ENCODE results near the gene MBOAT2.
"Not testable (repeated sequence)": the region's sequence is repeated elsewhere in the genome, so short reads cannot be mapped to it uniquely, and the experiment has no call there.

Gene MBOAT2

DNA sequence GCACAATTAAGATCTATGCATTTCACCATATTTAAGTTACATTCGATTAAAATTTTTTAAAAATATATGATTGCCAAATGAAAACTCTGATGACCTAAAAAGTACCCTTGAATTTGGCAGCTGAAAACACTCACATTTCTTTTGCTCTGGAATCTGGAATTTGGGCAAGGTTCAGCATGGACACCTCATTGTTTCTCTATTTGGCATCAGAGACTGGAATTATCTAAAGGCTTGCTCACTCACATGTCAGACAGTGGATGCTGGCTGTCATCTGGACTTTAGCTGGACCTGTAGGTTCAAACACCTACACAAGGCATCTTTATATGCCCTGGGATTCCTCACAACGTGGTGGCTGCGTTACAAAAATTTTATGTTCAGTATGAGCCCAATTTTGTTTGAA, 16.1 kb downstream of the MBOAT2 start:
- no peak for DNase-seq

DNA sequence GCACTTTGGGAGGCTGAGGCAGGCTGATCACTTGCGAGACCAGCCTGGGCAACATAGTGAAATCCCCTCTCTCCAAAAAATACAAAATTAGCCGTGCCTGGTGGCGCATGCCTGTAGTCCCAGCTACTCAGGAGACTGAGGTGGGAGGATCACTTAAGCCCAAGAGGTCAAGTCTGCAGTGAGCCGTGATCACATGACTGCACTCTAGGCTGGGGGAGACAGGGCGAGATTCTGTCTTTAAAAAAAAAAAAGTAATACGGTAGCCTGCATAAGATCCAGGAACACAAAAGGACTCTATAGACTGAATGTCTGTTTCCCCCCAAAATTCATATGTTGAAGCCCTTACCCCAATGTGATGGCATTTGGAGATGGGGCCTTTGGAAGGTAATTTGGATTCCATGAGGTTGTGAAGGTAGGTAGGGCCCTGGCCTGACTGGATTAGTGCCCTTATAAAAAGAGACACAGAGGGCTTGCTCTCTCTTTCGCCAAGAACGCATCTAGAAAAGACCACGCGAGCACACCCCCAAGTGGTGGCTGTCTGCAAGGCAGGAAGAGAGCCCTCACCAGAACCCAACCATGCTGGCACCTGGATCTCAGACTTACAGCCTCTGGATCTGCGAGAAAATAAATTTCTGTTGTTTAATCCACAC, 17.0 kb downstream of the MBOAT2 start:
- no peak for DNase-seq

DNA sequence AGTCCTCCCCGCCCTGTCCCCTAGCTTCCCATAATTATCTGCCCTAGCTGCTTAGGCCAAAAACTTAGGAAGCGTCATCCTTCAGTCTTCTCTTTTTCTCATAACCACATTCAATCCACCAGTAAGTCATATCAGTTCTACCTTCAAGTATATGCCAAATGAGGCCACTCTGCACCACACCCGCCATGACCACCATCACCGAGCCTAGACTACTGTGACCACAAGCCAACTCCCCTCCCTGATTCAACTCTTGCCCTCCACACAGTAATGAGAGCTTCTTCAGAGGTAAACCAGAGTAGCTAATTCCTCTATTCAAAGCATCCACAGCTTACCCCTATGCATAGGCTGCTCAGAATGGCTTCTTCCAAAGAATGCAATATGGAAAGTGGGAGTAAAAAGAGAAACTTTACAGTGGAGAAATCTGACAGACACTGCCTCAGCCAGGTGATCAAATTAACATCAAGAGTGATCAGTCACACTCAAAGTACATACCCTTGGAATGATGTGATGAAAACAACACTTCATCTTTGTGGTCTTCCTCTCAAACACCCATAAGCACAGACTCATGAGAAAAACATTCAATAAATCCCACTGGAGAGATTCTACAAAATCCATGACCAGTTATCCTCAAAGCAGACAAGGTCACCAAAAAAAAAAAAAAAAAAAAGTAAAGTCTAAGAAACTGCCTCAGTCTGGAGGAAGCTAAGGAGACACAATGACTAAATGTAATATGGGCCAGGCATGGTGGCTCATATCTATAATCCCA, 17.7 kb downstream of the MBOAT2 start:
- DNase-seq: no peak

DNA sequence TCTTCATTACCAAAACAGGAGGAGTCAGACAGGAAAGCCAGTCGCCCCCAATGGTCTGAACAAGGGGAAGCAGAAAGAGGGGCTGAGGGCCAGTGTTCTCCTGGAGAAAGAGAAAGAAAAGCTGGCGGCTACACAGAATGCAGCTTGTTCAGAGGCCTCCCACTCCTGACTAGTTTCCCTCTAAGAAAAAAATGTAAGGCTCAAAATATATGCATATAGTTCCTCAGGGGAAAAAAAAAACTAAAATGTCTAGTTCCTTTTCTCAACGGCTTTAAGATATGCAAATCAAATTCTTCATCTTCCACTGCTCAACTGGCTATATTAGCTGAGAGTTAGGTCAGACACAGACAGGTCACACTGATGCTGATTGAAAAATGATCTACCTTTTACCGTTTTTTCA, 18.6 kb downstream of the MBOAT2 start:
- DNase-seq: no peak

DNA sequence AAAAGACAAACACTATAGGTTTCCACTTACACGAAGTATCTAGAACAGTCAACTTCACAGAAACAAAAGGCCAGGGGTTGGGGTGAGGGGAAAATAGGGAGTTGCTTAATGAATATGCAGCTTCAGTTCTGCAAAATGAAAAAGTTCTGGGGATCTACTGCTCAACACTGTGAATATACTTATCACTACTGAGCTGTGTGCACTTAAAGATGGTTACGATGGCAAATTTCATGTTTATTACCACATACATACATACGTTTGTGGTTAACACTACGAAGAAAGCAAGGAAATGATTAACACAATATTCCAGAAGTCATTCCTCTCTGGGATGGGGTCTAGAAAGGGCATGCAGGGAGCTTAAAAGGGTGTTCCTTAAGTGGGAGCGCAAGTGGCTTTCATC, 19.3 kb downstream of the MBOAT2 start:
- no peak for DNase-seq

DNA sequence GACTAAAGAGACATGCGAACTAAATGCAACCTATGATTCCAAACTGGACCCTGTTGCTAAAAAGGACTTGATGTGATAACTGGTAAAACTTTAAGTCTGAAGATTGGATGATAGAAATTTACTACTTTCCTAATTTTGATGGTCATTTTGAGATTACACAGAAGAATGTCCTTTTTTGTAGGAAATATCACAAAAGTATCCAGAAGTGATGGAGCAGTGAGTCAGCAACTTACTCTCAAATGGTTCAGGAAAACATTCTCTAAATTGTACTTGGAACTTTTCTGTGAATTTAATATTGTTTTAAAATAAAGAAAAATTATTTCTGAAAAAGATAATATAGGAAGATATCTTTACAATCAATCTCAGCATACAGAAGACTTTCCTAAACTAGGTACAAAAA, 19.9 kb downstream of the MBOAT2 start:
- no peak for DNase-seq

GRCh38 chr2:8981876-8982275, 21.6 kb downstream of the MBOAT2 start:
- DNase-seq: no peak

DNA sequence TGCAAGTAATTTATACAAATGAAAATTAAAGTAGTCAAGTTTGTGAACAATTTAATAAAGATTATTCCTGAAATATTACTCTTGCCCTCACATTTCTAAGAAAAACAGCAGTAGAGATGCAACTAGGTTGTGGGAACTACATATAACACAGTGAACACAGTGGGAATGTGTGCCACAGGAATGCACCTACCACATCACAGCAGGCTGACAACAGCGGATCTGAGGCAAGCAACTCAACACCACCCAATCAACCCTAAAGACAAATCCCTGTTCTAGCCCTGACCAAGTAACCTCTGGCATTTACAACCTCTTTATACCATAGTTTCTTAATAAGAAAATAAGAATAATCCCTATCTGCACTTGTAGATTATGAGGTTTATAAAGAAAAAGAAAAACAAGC, 23.4 kb downstream of the MBOAT2 start:
- no peak for DNase-seq

DNA sequence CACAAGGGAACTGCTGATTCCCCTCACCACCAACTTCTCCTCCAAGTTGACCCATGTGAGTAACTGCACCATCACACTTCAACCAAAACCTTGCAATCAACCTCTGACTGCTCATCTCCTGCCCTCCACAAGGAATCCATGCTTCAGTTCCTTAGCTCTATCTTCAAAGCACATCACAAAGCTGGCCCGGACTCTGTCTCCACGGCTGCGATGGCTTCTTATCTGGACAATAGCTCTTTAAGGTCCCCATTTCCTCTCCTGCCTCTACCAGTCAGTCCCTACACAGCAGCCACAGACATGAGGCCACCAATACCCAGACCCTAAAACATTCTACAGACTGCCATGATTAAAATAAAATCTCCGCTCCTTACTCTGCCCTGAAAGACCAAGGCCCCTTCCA, 25.7 kb downstream of the MBOAT2 start:
- no peak for DNase-seq

GRCh38 chr2:8976442-8977259, 26.8 kb downstream of the MBOAT2 start:
- DNase-seq: no peak

DNA sequence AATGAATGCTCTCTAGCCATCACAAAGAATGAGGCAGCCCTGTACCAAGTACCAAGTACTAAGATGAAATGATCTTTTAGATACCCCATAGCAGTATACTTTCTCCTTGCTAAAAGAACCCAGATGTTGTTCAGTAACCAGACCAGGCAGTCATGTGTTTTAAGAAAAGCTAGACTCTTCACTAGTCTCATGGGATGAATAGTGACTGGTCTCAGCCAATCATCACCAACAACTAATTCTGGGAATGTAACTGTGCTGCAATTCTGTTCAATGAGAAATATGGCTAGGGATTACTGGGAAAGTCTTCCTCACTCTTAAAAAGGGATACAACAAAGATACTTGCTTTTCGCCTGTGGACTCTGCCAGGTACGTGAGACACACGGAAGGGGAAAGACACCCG, 29.5 kb downstream of the MBOAT2 start:
- DNase-seq: no peak

GRCh38 chr2:8973017-8973416, 30.5 kb downstream of the MBOAT2 start:
- not testable (repeated sequence) for DNase-seq

- not testable (repeated sequence) for DNase-seq
These were observed 30.9 kb downstream of the MBOAT2 start for GRCh38 chr2:8972535-8972934.

- DNase-seq: not testable (repeated sequence)
These were observed 34.1 kb downstream of the MBOAT2 start for GRCh38 chr2:8969348-8969747.

DNA sequence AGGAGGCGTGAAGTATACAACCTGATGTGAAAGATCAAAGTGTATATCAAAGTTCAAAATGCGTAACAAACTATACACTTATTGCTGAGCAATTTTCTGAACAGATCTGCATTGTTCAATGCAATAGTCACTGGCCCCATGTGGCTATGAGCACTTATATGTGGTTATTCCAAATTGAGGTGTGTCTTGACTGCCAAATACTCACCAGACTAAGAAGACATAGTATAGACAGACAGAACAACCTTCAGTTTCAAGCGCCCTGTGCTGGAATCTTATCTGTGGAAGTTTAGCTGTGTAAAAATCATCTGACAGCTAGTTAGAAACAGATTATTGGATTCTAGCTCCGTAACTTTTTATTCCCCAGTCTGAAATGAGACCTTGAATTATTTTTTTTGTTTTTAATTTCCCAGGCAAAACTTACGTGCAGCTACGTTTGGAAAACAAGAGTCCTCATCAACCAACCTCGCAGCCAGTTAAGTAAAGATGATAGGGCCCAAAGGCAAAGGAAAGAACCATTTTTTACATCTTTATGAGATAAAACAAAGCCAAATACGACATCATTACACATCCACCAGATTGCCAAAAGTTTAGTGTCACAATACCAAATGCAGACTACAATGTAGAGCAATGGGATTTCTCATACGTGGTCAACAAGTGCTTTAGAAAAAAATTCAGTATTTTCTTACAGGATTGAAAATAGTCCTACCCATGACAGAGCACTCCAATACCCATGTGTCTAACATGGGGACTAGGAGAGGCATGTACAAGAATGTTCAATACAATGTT, 37.2 kb downstream of the MBOAT2 start:
- no peak for DNase-seq

- no peak for DNase-seq
These were observed 38.1 kb downstream of the MBOAT2 start for GRCh38 chr2:8965216-8965969.

- DNase-seq: no peak
These were observed 40.6 kb downstream of the MBOAT2 start for GRCh38 chr2:8962890-8963289.

GRCh38 chr2:8957628-8958027, 45.9 kb downstream of the MBOAT2 start:
- no peak for DNase-seq

- no peak for DNase-seq
These were observed 46.7 kb downstream of the MBOAT2 start for GRCh38 chr2:8956774-8957173.

DNA sequence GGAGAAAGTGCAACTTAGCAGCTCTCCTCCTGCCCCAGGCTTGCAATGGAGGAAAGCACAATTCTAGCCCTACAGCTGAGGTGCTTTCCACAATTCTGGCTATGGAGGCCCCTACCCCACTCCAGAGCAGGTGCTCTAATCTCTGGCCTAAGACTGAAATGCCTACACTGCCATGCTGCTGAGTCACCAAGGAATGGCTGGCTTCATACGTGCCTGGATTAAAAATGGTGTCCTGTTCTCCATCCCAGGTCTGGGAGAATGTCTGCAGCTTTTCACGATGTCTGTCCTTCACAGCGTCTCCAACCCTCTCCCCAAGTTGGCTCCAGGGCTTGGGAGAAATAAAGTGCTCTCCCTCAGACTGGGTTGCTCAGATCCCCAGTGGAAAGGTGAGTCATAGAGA, 48.5 kb downstream of the MBOAT2 start:
- no peak for DNase-seq

- DNase-seq: no peak
These were observed 50.0 kb downstream of the MBOAT2 start for GRCh38 chr2:8953525-8953924.

- DNase-seq: no peak
These were observed 63.9 kb downstream of the MBOAT2 start for GRCh38 chr2:8939486-8940114.

Data from activated CD4-positive, alpha-beta T cell treated with anti-CD3 and anti-CD28 coated beads, Interleukin-2, amount 50 U/mL, for 4 hours (primary cell).